Measurements from ENCODE around the gene TOP2A.

- TF ChIP-seq SUZ12 (IDR thresholded peaks at IDR 0.05; ENCODE audit: extremely low read depth, insufficient read depth, insufficient read length) (no peak), YY1 (IDR thresholded peaks at IDR 0.05; ENCODE audit: insufficient read depth, insufficient read length) (no peak)
Observed at GRCh38 chr17:40467281-40467867, 49.7 kb upstream of the TOP2A start.

All from NT2/D1 (cell line).